GM18870 (cell line): Measurements from ENCODE around the gene CLCA1.

Experiments
- ATAC-seq: cut with Tn5 transposase; IDR thresholded peaks from one replicate; pipeline ENCODE4 v1.9.1; 2021; ENCODE audit warnings: moderate library complexity; ENCODE audit not compliant: unreplicated experiment

The CLCA1 gene

GRCh38 chr1:86503406-86504136, 34.8 kb downstream of the CLCA1 start:
- ATAC-seq = no peak

- ATAC-seq = no peak
These were observed 35.4 kb downstream of the CLCA1 start for GRCh38 chr1:86504137-86504479.

GRCh38 chr1:86504895-86505563, 36.3 kb downstream of the CLCA1 start:
- ATAC-seq = no peak

- no peak for ATAC-seq
These were observed 36.8 kb downstream of the CLCA1 start for GRCh38 chr1:86505564-86505902.

- peak; percentile 45 for ATAC-seq
These were observed 39.3 kb downstream of the CLCA1 start for GRCh38 chr1:86507935-86508582.

- ATAC-seq = no peak
These were observed 39.8 kb downstream of the CLCA1 start for GRCh38 chr1:86508583-86508969.

- ATAC-seq = no peak
These were observed 46.9 kb downstream of the CLCA1 start for GRCh38 chr1:86515597-86515996.

GRCh38 chr1:86516335-86516734, 47.6 kb downstream of the CLCA1 start:
- no peak for ATAC-seq

- no peak for ATAC-seq
These were observed 48.6 kb downstream of the CLCA1 start for GRCh38 chr1:86517336-86517735.

- ATAC-seq = no peak
These were observed 52.2 kb downstream of the CLCA1 start for GRCh38 chr1:86520789-86521521.

GRCh38 chr1:86521522-86521891, 52.8 kb downstream of the CLCA1 start:
- ATAC-seq = no peak

GRCh38 chr1:86522240-86522639, 53.5 kb downstream of the CLCA1 start:
- no peak for ATAC-seq

GRCh38 chr1:86523670-86524354, 55.1 kb downstream of the CLCA1 start:
- ATAC-seq = no peak

GRCh38 chr1:86527306-86527705, 58.6 kb downstream of the CLCA1 start:
- ATAC-seq = no peak

- no peak for ATAC-seq
These were observed 61.6 kb downstream of the CLCA1 start for GRCh38 chr1:86530211-86530845.

GRCh38 chr1:86537928-86538695, 69.4 kb downstream of the CLCA1 start:
- ATAC-seq = no peak

GRCh38 chr1:86538775-86539174, 70.0 kb downstream of the CLCA1 start:
- no peak for ATAC-seq

- ATAC-seq = no peak
These were observed 73.1 kb downstream of the CLCA1 start for GRCh38 chr1:86541859-86542258.

GRCh38 chr1:86542631-86543030, 73.9 kb downstream of the CLCA1 start:
- no peak for ATAC-seq

GRCh38 chr1:86546787-86547221, 78.1 kb downstream of the CLCA1 start, which contains the start of gene CLCA4:
Gene CLCA4 (plus strand): TSS chr1:86547078. CDS start chr1:86547120, 42 bp downstream.
- no peak for ATAC-seq
